HUES64 (cell line): ENCODE data around the gene PROX2.

ENCODE experiments used
- H3K27ac ChIP-seq: 2 replicates; pipeline ENCODE4 v1.7.0; 2013; ENCODE audit warnings: low read depth, low read length, inconsistent platforms
- H3K27me3 ChIP-seq: 2 replicates; pipeline ENCODE4 v1.6.1; 2013; ENCODE audit warnings: mild to moderate bottlenecking, low read length; ENCODE audit not compliant: insufficient read depth
- H3K36me3 ChIP-seq: 2 replicates; pipeline ENCODE4 v1.6.1; 2013; ENCODE audit warnings: mild to moderate bottlenecking, low read length; ENCODE audit not compliant: insufficient read depth
- H3K4me1 ChIP-seq: 2 replicates; pipeline ENCODE4 v1.6.1; 2013; ENCODE audit warnings: mild to moderate bottlenecking, low read length, moderate library complexity; ENCODE audit not compliant: insufficient read depth
- H3K4me3 ChIP-seq: 2 replicates; pipeline ENCODE4 v1.5.1; 2013; ENCODE audit warnings: mild to moderate bottlenecking, low read length, moderate library complexity
- H3K9ac ChIP-seq: 2 replicates; pipeline ENCODE4 v1.6.1; 2013; ENCODE audit warnings: mild to moderate bottlenecking, low read depth, low read length
- H3K9me3 ChIP-seq: 2 replicates; pipeline ENCODE4 v1.6.1; 2013; ENCODE audit warnings: low read depth, low read length; ENCODE audit not compliant: insufficient read depth
- WGBS: fragments of 150-250, 120-280 bp; methylation state at CpG from one replicate; pipeline ENCODE4 v1.1.7; 2013; ENCODE audit warnings: missing lambda C conversion rate; 5-methylcytosine and 5-hydroxymethylcytosine counted together

Gene PROX2

GRCh38 chr14:74871819-74872218 lies 4.1 kb downstream of the PROX2 start:
- H3K4me1 ChIP-seq, result no peaks in the 10 kb centered on the region; the same call in 1 of the 2 replicates
- H3K36me3 ChIP-seq, result no peaks in the 10 kb centered on the region
- 92% methylated on average over 4 of the region's 4 CpGs for WGBS
- H3K9me3 ChIP-seq, result no peaks in the 10 kb centered on the region
- H3K27ac ChIP-seq, result no peak overlapping the region
- no peaks in the 10 kb centered on the region for H3K27me3 ChIP-seq
- no peak overlapping the region for H3K9ac ChIP-seq
- no peak overlapping the region for H3K4me3 ChIP-seq

- no peaks in the 10 kb centered on the region for H3K9me3 ChIP-seq
- no peak overlapping the region for H3K27ac ChIP-seq
- H3K9ac ChIP-seq, result no peak overlapping the region
- no peak overlapping the region for H3K4me3 ChIP-seq
- 91% methylated on average over 7 of the region's 8 CpGs for WGBS
- H3K4me1 ChIP-seq, result no peaks in the 10 kb centered on the region
- no peaks in the 10 kb centered on the region for H3K36me3 ChIP-seq
- H3K27me3 ChIP-seq, result no peaks in the 10 kb centered on the region
Measured at GRCh38 chr14:74868739-74869138, 7.2 kb downstream of the PROX2 start.

- WGBS, result 83% methylated on average over 5 of the region's 5 CpGs
- Histone ChIP-seq H3K4me1 (no peaks in the 10 kb centered on the region), H3K9me3 (no peaks in the 10 kb centered on the region), H3K27ac (no peak overlapping the region), H3K9ac (no peak overlapping the region), H3K27me3 (no peaks in the 10 kb centered on the region), H3K36me3 (no peaks in the 10 kb centered on the region), H3K4me3 (no peak overlapping the region)
Measured at GRCh38 chr14:74867673-74868072, 8.3 kb downstream of the PROX2 start.

- no peaks in the 10 kb centered on the region for H3K36me3 ChIP-seq
- no peak overlapping the region for H3K9ac ChIP-seq
- no peaks in the 10 kb centered on the region for H3K9me3 ChIP-seq
- no peak overlapping the region for H3K4me3 ChIP-seq
- WGBS, result 90% methylated on average over 3 of the region's 3 CpGs
- no peak overlapping the region for H3K27ac ChIP-seq
- H3K27me3 ChIP-seq, result no peaks in the 10 kb centered on the region
- H3K4me1 ChIP-seq, result no peaks in the 10 kb centered on the region
Measured at GRCh38 chr14:74866708-74867389, 9.1 kb downstream of the PROX2 start.

GRCh38 chr14:74865156-74865555 lies 10.8 kb downstream of the PROX2 start:
- Histone ChIP-seq H3K27me3 (no peaks in the 10 kb centered on the region), H3K4me1 (peaks cover 2% of the 10 kb centered on the region; the same call in 1 of the 2 replicates), H3K36me3 (no peaks in the 10 kb centered on the region), H3K27ac (no peak overlapping the region), H3K9ac (no peak overlapping the region), H3K9me3 (no peaks in the 10 kb centered on the region), H3K4me3 (no peak overlapping the region)
- WGBS, result 80% methylated on average over 5 of the region's 5 CpGs

GRCh38 chr14:74864198-74864597 lies 11.7 kb downstream of the PROX2 start:
- H3K27me3 ChIP-seq, result no peaks in the 10 kb centered on the region
- 95% methylated on average over 6 of the region's 9 CpGs for WGBS
- no peaks in the 10 kb centered on the region for H3K9me3 ChIP-seq
- no peak overlapping the region for H3K4me3 ChIP-seq
- H3K4me1 ChIP-seq, result peaks cover 2% of the 10 kb centered on the region; the same call in 1 of the 2 replicates
- no peak overlapping the region for H3K27ac ChIP-seq
- H3K9ac ChIP-seq, result no peak overlapping the region
- no peaks in the 10 kb centered on the region for H3K36me3 ChIP-seq

GRCh38 chr14:74863274-74863673 lies 12.7 kb downstream of the PROX2 start:
- Histone ChIP-seq H3K9ac (no peak overlapping the region), H3K9me3 (no peaks in the 10 kb centered on the region), H3K27ac (no peak overlapping the region), H3K4me1 (peaks cover 2% of the 10 kb centered on the region; the same call in 1 of the 2 replicates), H3K4me3 (no peak overlapping the region), H3K27me3 (no peaks in the 10 kb centered on the region), H3K36me3 (no peaks in the 10 kb centered on the region)
- 95% methylated on average over 9 of the region's 9 CpGs for WGBS

GRCh38 chr14:74861734-74862090 lies 14.2 kb downstream of the PROX2 start:
- H3K4me1 ChIP-seq, result peaks cover 2% of the 10 kb centered on the region; the same call in 1 of the 2 replicates
- no peak overlapping the region for H3K9ac ChIP-seq
- no peaks in the 10 kb centered on the region for H3K9me3 ChIP-seq
- H3K27ac ChIP-seq, result no peak overlapping the region
- no peak overlapping the region for H3K4me3 ChIP-seq
- WGBS, result 92% methylated on average over 2 of the region's 3 CpGs
- no peaks in the 10 kb centered on the region for H3K27me3 ChIP-seq
- H3K36me3 ChIP-seq, result no peaks in the 10 kb centered on the region

- H3K9me3 ChIP-seq, result no peaks in the 10 kb centered on the region
- H3K4me1 ChIP-seq, result peaks cover 2% of the 10 kb centered on the region; the same call in 1 of the 2 replicates
- no peak overlapping the region for H3K9ac ChIP-seq
- no peak overlapping the region for H3K4me3 ChIP-seq
- H3K36me3 ChIP-seq, result no peaks in the 10 kb centered on the region
- no peaks in the 10 kb centered on the region for H3K27me3 ChIP-seq
- no peak overlapping the region for H3K27ac ChIP-seq
- WGBS, result 26% methylated on average over 7 of the region's 7 CpGs
Measured at GRCh38 chr14:74860899-74861733, 14.8 kb downstream of the PROX2 start.

GRCh38 chr14:74859757-74860552 lies 16.0 kb downstream of the PROX2 start:
- WGBS, result 80% methylated on average over 8 of the region's 10 CpGs
- H3K4me3 ChIP-seq, result no peak overlapping the region
- no peak overlapping the region for H3K9ac ChIP-seq
- peaks cover 2% of the 10 kb centered on the region; the same call in 1 of the 2 replicates for H3K4me1 ChIP-seq
- H3K27me3 ChIP-seq, result no peaks in the 10 kb centered on the region
- no peaks in the 10 kb centered on the region for H3K36me3 ChIP-seq
- H3K9me3 ChIP-seq, result no peaks in the 10 kb centered on the region
- H3K27ac ChIP-seq, result no peak overlapping the region

- Histone ChIP-seq H3K27me3 (no peaks in the 10 kb centered on the region), H3K27ac (no peak overlapping the region), H3K4me3 (no peak overlapping the region), H3K9ac (no peak overlapping the region), H3K9me3 (no peaks in the 10 kb centered on the region), H3K4me1 (peaks cover 2% of the 10 kb centered on the region; the same call in 1 of the 2 replicates), H3K36me3 (no peaks in the 10 kb centered on the region)
- 86% methylated on average over 1 of the region's 1 CpG for WGBS
Measured at GRCh38 chr14:74858022-74858421, 17.9 kb downstream of the PROX2 start.
